Ectodermal cell (in vitro differentiated cells): ENCODE measurements around the gene STARD9.

ENCODE experiments used
- H3K27ac ChIP-seq: 2 replicates; pipeline ENCODE4 v1.7.0; 2013; ENCODE audit warnings: mild to moderate bottlenecking, low read depth, low read length; ENCODE audit not compliant: insufficient read depth, poor library complexity, severe bottlenecking
- H3K27me3 ChIP-seq: 2 replicates; pipeline ENCODE4 v1.7.0; 2013; ENCODE audit warnings: mild to moderate bottlenecking, low read length; ENCODE audit not compliant: insufficient read depth, control insufficient read depth, poor library complexity, severe bottlenecking
- H3K36me3 ChIP-seq: one replicate; pipeline ENCODE4 v1.7.0; 2013; ENCODE audit warnings: low read length; ENCODE audit not compliant: control insufficient read depth, insufficient read depth
- H3K4me1 ChIP-seq: one replicate; pipeline ENCODE4 v1.7.0; 2013; ENCODE audit warnings: low read length; ENCODE audit not compliant: control insufficient read depth, insufficient read depth
- H3K4me3 ChIP-seq: 2 replicates; pipeline ENCODE4 v1.7.0; 2013; ENCODE audit warnings: low read depth, low read length, control low read depth; ENCODE audit not compliant: insufficient read depth
- H3K9me3 ChIP-seq: 2 replicates; pipeline ENCODE4 v1.7.0; 2013; ENCODE audit warnings: mild to moderate bottlenecking, low read length, moderate library complexity; ENCODE audit not compliant: control insufficient read depth
- WGBS, 2 experiments: methylation state at CpG; one replicate each; pipeline ENCODE4 v1.1.7; 2013; ENCODE audit warnings: missing lambda C conversion rate in 2 of 2; 5-methylcytosine and 5-hydroxymethylcytosine counted together

The STARD9 gene

GRCh38 chr15:42724276-42724675 lies 148.9 kb downstream of the STARD9 start:
- H3K27me3 ChIP-seq = no peaks in the 10 kb centered on the region
- no peak overlapping the region for H3K27ac ChIP-seq
- H3K4me3 ChIP-seq = no peak overlapping the region
- H3K36me3 ChIP-seq = peaks cover 25% of the 10 kb centered on the region
- WGBS, 2 experiments = 94 to 96% methylated on average over 6 of the region's 6 CpGs
- peaks cover 9% of the 10 kb centered on the region for H3K4me1 ChIP-seq
- H3K9me3 ChIP-seq = no peaks in the 10 kb centered on the region

- 83 to 86% methylated on average over 12 of the region's 12 CpGs for WGBS, 2 experiments
Measured at GRCh38 chr15:42725331-42725903, 150.0 kb downstream of the STARD9 start.

GRCh38 chr15:42726114-42726513 lies 150.7 kb downstream of the STARD9 start:
- Histone ChIP-seq H3K27me3 (no peaks in the 10 kb centered on the region), H3K9me3 (no peaks in the 10 kb centered on the region), H3K36me3 (peaks cover 34% of the 10 kb centered on the region), H3K4me1 (peaks cover 9% of the 10 kb centered on the region), H3K4me3 (no peak overlapping the region), H3K27ac (no peak overlapping the region)
- WGBS, 2 experiments = 84 to 87% methylated on average over 11 of the region's 11 CpGs

More at GRCh38 chr15:42725331-42725903, 150.0 kb downstream of the STARD9 start:
- no peaks in the 10 kb centered on the region for H3K9me3 ChIP-seq
- H3K4me3 ChIP-seq = no peak overlapping the region
- peaks cover 31% of the 10 kb centered on the region for H3K36me3 ChIP-seq
- no peak overlapping the region for H3K27ac ChIP-seq
- no peaks in the 10 kb centered on the region for H3K27me3 ChIP-seq
- H3K4me1 ChIP-seq = peaks cover 9% of the 10 kb centered on the region

GRCh38 chr15:42727750-42728381 lies 152.5 kb downstream of the STARD9 start:
- H3K36me3 ChIP-seq = peaks cover 42% of the 10 kb centered on the region
- 67 to 77% methylated on average over 13 of the region's 13 CpGs for WGBS, 2 experiments
- no peak overlapping the region for H3K4me3 ChIP-seq
- H3K27ac ChIP-seq = no peak overlapping the region
- no peaks in the 10 kb centered on the region for H3K27me3 ChIP-seq
- H3K9me3 ChIP-seq = no peaks in the 10 kb centered on the region
- H3K4me1 ChIP-seq = peaks cover 9% of the 10 kb centered on the region

- Histone ChIP-seq H3K9me3 (no peaks in the 10 kb centered on the region), H3K4me3 (no peak overlapping the region), H3K27me3 (no peaks in the 10 kb centered on the region), H3K4me1 (peaks cover 9% of the 10 kb centered on the region), H3K36me3 (peaks cover 40% of the 10 kb centered on the region), H3K27ac (no peak overlapping the region)
- WGBS, 2 experiments = 73 to 78% methylated on average over 5 of the region's 5 CpGs
Measured at GRCh38 chr15:42728560-42728959, 153.2 kb downstream of the STARD9 start.

- H3K4me1 ChIP-seq = peaks cover 9% of the 10 kb centered on the region
- H3K27ac ChIP-seq = no peak overlapping the region
- H3K4me3 ChIP-seq = no peak overlapping the region
- H3K9me3 ChIP-seq = no peaks in the 10 kb centered on the region
- 89 to 93% methylated on average over 11 to 13 of the region's 14 CpGs for WGBS, 2 experiments
- peaks cover 43% of the 10 kb centered on the region for H3K36me3 ChIP-seq
- no peaks in the 10 kb centered on the region for H3K27me3 ChIP-seq
Measured at GRCh38 chr15:42728972-42729371, 153.6 kb downstream of the STARD9 start.

- no peaks in the 10 kb centered on the region for H3K9me3 ChIP-seq
- H3K27ac ChIP-seq = no peak overlapping the region
- no peaks in the 10 kb centered on the region for H3K27me3 ChIP-seq
- peaks cover 46% of the 10 kb centered on the region for H3K36me3 ChIP-seq
- peaks cover 9% of the 10 kb centered on the region for H3K4me1 ChIP-seq
- H3K4me3 ChIP-seq = no peak overlapping the region
- 96 to 97% methylated on average over 7 of the region's 7 CpGs for WGBS, 2 experiments
Measured at GRCh38 chr15:42729409-42729808, 154.0 kb downstream of the STARD9 start.

- WGBS, 2 experiments = 86 to 88% methylated on average over 8 of the region's 8 CpGs
- Histone ChIP-seq H3K27ac (no peak overlapping the region), H3K9me3 (no peaks in the 10 kb centered on the region), H3K36me3 (peaks cover 45% of the 10 kb centered on the region), H3K4me1 (peaks cover 9% of the 10 kb centered on the region), H3K4me3 (no peak overlapping the region), H3K27me3 (no peaks in the 10 kb centered on the region)
Measured at GRCh38 chr15:42730135-42730534, 154.7 kb downstream of the STARD9 start.

GRCh38 chr15:42730536-42730935 lies 155.1 kb downstream of the STARD9 start:
- H3K4me1 ChIP-seq = peaks cover 9% of the 10 kb centered on the region
- no peak overlapping the region for H3K4me3 ChIP-seq
- no peaks in the 10 kb centered on the region for H3K9me3 ChIP-seq
- H3K27ac ChIP-seq = no peak overlapping the region
- H3K27me3 ChIP-seq = no peaks in the 10 kb centered on the region
- 94 to 96% methylated on average over 14 of the region's 14 CpGs for WGBS, 2 experiments
- H3K36me3 ChIP-seq = peaks cover 44% of the 10 kb centered on the region

GRCh38 chr15:42731461-42731860 lies 156.1 kb downstream of the STARD9 start:
- H3K36me3 ChIP-seq = peaks cover 43% of the 10 kb centered on the region
- peaks cover 14% of the 10 kb centered on the region for H3K4me1 ChIP-seq
- no peak overlapping the region for H3K27ac ChIP-seq
- no peaks in the 10 kb centered on the region for H3K9me3 ChIP-seq
- WGBS, 2 experiments = 94 to 97% methylated on average over 6 of the region's 6 CpGs
- H3K27me3 ChIP-seq = peaks cover 6% of the 10 kb centered on the region
- no peak overlapping the region for H3K4me3 ChIP-seq
